Neutrophil (primary cell): ENCODE data around the gene VSTM2L.

Experiments
- H3K27ac ChIP-seq: fragments of 200-600 bp; sonication (generic); 2 replicates; pipeline ENCODE4 v1.5.1; 2016; ENCODE audit warnings: mild to moderate bottlenecking, moderate library complexity
- H3K27me3 ChIP-seq: fragments of 200-600 bp; sonication (generic); 2 replicates; pipeline ENCODE4 v1.6.0; 2016; ENCODE audit warnings: mild to moderate bottlenecking
- H3K36me3 ChIP-seq: fragments of 200-600 bp; sonication (generic); 2 replicates; pipeline ENCODE4 v1.5.1; 2017
- H3K4me1 ChIP-seq, 2 experiments: fragments of 200-600 bp in 1 of 2; sonication (generic) in 1 of 2; 1 replicate in 1 of 2; 2 replicates in 1 of 2; pipeline versions ENCODE4 v1.5.1 to v1.6.1; 2013 to 2016; ENCODE audit warnings: low read depth in 1 of 2, low read length in 1 of 2, mild to moderate bottlenecking in 1 of 2, moderate library complexity in 1 of 2; ENCODE audit not compliant: control insufficient read depth in 1 of 2, insufficient read depth in 1 of 2
- H3K4me3 ChIP-seq, 2 experiments: fragments of 200-600 bp in 1 of 2; sonication (generic) in 1 of 2; 1 replicate in 1 of 2; 2 replicates in 1 of 2; pipeline ENCODE4 v1.5.1; 2013 to 2016; ENCODE audit warnings: low read depth in 1 of 2, low read length in 1 of 2, mild to moderate bottlenecking in 1 of 2, moderate library complexity in 1 of 2
- H3K9me3 ChIP-seq: fragments of 200-600 bp; sonication (generic); 2 replicates; pipeline ENCODE4 v1.5.1; 2016
- CTCF ChIP-seq: fragments of 200-600 bp; sonication (generic); IDR thresholded peaks from 2 replicates; pipeline ENCODE4 v1.5.1; 2016; ENCODE audit warnings: antibody characterized with exemption

The VSTM2L gene

GRCh38 chr20:37971561-37972127, 68.7 kb downstream of the VSTM2L start:
- no peaks in the 10 kb centered on the region for H3K4me1 ChIP-seq
- TF ChIP-seq CTCF, result no peak
- no peaks in the 10 kb centered on the region for H3K9me3 ChIP-seq
- H3K27me3 ChIP-seq, result peaks cover 10% of the 10 kb centered on the region
- H3K36me3 ChIP-seq, result no peaks in the 10 kb centered on the region
- no peak overlapping the region for H3K27ac ChIP-seq
- no peak overlapping the region for H3K4me3 ChIP-seq

GRCh38 chr20:37972256-37973058, 69.5 kb downstream of the VSTM2L start:
- TF ChIP-seq CTCF, result no peak
- H3K36me3 ChIP-seq, result no peaks in the 10 kb centered on the region
- H3K4me3 ChIP-seq, result no peak overlapping the region
- no peaks in the 10 kb centered on the region for H3K4me1 ChIP-seq
- no peaks in the 10 kb centered on the region for H3K9me3 ChIP-seq
- H3K27ac ChIP-seq, result no peak overlapping the region
- peaks cover 15% of the 10 kb centered on the region for H3K27me3 ChIP-seq

GRCh38 chr20:37973059-37973910, 70.4 kb downstream of the VSTM2L start:
- no peak for TF ChIP-seq CTCF
- Histone ChIP-seq H3K4me1 (no peaks in the 10 kb centered on the region), H3K36me3 (no peaks in the 10 kb centered on the region), H3K9me3 (no peaks in the 10 kb centered on the region), H3K27me3 (peaks cover 21% of the 10 kb centered on the region), H3K4me3 (no peak overlapping the region), H3K27ac (no peak overlapping the region)

- Histone ChIP-seq H3K27ac (no peak overlapping the region), H3K9me3 (no peaks in the 10 kb centered on the region), H3K27me3 (peaks cover 18% of the 10 kb centered on the region), H3K4me1 (no peaks in the 10 kb centered on the region), H3K36me3 (peaks cover 4% of the 10 kb centered on the region), H3K4me3 (no peak overlapping the region)
- TF ChIP-seq CTCF, result no peak
These were observed 74.0 kb downstream of the VSTM2L start for GRCh38 chr20:37976887-37977286.

GRCh38 chr20:37977338-37977737, 74.4 kb downstream of the VSTM2L start:
- Histone ChIP-seq H3K27me3 (peaks cover 18% of the 10 kb centered on the region), H3K36me3 (peaks cover 9% of the 10 kb centered on the region), H3K9me3 (no peaks in the 10 kb centered on the region), H3K4me1 (no peaks in the 10 kb centered on the region), H3K27ac (no peak overlapping the region), H3K4me3 (no peak overlapping the region)
- TF ChIP-seq CTCF, result no peak
